ENCODE results near the gene NDNF.

GRCh38 chr4:121114756-121115155, 42.4 kb upstream of the NDNF start:
- no peak for TF ChIP-seq GATA2 (IDR thresholded peaks at IDR 0.05; ENCODE audit: insufficient read depth, insufficient read length, low read depth, low read length)
- no peak for TF ChIP-seq EZH2 (IDR thresholded peaks at IDR 0.05; ENCODE audit: borderline replicate concordance, low read depth, low read length, severe bottlenecking)
